Esophagus squamous epithelium (tissue), 5 donors: ENCODE results near the gene RAMACL. TPM values are rescaled to one million over a fixed set of nuclear protein-coding genes. Genes with fewer than 3 reads are reported as not detected.

Experiments
- DNase-seq: peaks from one replicate; lab custom pipeline; 2025; lab: John Stamatoyannopoulos, UW
- H3K27ac ChIP-seq, 4 donors: fragments of 200-600 bp; sonication (generic); one replicate each; pipeline ENCODE4 v1.5.1; 2016 to 2019; ENCODE audit warnings: mild to moderate bottlenecking in 1 of 4
- H3K27me3 ChIP-seq, 4 donors: fragments of 200-600 bp; sonication (generic); 1 replicate in 3 of 4; 2 replicates in 1 of 4; pipeline versions ENCODE4 v1.5.1 to v1.6.0; 2017 to 2021; ENCODE audit warnings: antibody characterized with exemption in 1 of 4
- H3K36me3 ChIP-seq, 3 donors: fragments of 200-600 bp; sonication (generic); one replicate each; pipeline ENCODE4 v1.5.1; 2016 to 2019
- H3K4me1 ChIP-seq, 3 donors: fragments of 200-600 bp; sonication (generic); one replicate each; pipeline ENCODE4 v1.5.1; 2017 to 2019
- H3K4me3 ChIP-seq, 4 donors: fragments of 200-600 bp; sonication (generic); 1 replicate in 3 of 4; 2 replicates in 1 of 4; pipeline ENCODE4 v1.5.1; 2016 to 2019; ENCODE audit warnings: mild to moderate bottlenecking in 2 of 4, moderate library complexity in 1 of 4
- H3K9me3 ChIP-seq, 3 donors: fragments of 200-600 bp; sonication (generic); one replicate each; pipeline ENCODE4 v1.5.1; 2016 to 2019
- POLR2A ChIP-seq, 4 donors: fragments of 450-650 bp; IDR thresholded peaks; one replicate each; pipeline ENCODE4 v1.6.1; 2017; ENCODE audit warnings: antibody characterized with exemption in 4 of 4, mild to moderate bottlenecking in 4 of 4, moderate library complexity in 3 of 4
- WGBS, 2 donors: methylation state at CpG; one replicate each; pipeline ENCODE4 v1.1.5; 2018; 5-methylcytosine and 5-hydroxymethylcytosine counted together
- intact Hi-C: fragments of 100-400 bp; cut with DNase I; formaldehyde crosslinking; loops from one replicate; pipeline ENCODE4 v1.15.0; 2022
- total RNA-seq, 4 donors: library from RNA; depleted of rRNA; stranded (reverse); fragments of >200 nt; gene quantifications; one replicate each; pipeline ENCODE4 v1.1.0, GENCODE V29; 2016
- TF ChIP-seq, protein P1 (sequence below), 6 experiments: fragments of 450-650 bp in 4 of 6; fragments of 200-600 bp in 2 of 6; sonication (generic) in 2 of 6; IDR thresholded peaks; one replicate each; pipeline ENCODE4 v1.5.1; 2016 to 2019; ENCODE audit warnings: antibody characterized with exemption in 6 of 6, mild to moderate bottlenecking in 4 of 6, moderate library complexity in 4 of 6
- donor health status: DM: yes; HTN: yes; CAD: no.

RAMACL gene
- total RNA-seq, 4 donors from 2014 or later = 0.99 to 2.7 (median 1.3) TPM

DNA sequence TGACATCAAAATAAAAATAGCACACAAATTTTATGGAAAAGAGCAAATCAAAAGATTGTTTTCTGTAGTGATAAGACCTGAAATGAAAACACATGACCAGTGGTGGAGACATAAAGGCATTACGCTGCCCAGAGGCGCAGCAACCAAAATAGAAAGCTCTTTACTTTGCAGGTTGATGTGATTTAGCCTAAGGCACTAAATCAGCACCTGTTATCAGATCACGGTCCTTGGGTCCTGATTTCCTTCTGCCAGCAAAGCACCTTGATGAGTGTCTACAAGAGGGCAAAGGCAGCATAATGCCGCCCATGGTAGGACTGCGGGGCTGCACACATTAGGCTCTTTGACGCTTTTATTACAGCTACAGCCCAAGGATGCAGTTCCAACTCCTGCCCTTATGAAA lies 19.3 kb upstream of the RAMACL start:
- WGBS, 2 donors = 94% methylated on average over 4 to 6 of the region's 6 CpGs
- TF ChIP-seq, protein P1, sequence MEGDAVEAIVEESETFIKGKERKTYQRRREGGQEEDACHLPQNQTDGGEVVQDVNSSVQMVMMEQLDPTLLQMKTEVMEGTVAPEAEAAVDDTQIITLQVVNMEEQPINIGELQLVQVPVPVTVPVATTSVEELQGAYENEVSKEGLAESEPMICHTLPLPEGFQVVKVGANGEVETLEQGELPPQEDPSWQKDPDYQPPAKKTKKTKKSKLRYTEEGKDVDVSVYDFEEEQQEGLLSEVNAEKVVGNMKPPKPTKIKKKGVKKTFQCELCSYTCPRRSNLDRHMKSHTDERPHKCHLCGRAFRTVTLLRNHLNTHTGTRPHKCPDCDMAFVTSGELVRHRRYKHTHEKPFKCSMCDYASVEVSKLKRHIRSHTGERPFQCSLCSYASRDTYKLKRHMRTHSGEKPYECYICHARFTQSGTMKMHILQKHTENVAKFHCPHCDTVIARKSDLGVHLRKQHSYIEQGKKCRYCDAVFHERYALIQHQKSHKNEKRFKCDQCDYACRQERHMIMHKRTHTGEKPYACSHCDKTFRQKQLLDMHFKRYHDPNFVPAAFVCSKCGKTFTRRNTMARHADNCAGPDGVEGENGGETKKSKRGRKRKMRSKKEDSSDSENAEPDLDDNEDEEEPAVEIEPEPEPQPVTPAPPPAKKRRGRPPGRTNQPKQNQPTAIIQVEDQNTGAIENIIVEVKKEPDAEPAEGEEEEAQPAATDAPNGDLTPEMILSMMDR (IDR thresholded peaks at IDR 0.05) = no peak
- TF ChIP-seq POLR2A (IDR thresholded peaks at IDR 0.05) = no peak
- intact Hi-C loops = no loop called here

DNA sequence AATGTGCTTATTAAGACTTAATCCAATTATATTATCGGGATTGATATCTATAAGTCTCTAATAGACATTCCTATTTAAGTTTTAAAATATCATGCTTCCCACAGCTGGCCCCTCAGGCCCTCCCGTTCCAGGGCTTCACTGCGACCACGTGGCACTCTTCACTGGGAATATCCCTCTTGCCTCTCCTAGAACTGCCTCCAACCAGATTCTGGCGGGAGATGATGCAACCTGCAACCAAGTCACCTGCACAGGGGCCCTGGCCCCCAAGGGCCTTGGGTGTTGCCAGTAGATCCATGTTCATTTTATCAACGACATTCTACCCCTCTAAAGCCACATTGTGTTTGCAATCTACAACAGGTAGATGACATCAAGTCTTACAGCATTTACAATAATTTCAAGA lies 18.4 kb upstream of the RAMACL start:
- DNase-seq = no peak
- WGBS, 2 donors = 91 to 93% methylated on average over 6 of the region's 6 CpGs
- no peaks in the 10 kb centered on the region for H3K27me3 ChIP-seq
- intact Hi-C loops = no loop called here
- no peaks in the 10 kb centered on the region for H3K9me3 ChIP-seq
- H3K4me1 ChIP-seq = peaks cover 0 to 22% (median 3%) of the 10 kb centered on the region in 3 donors
- no peak overlapping the region for H3K27ac ChIP-seq
- TF ChIP-seq, protein P1 (IDR thresholded peaks at IDR 0.05) = no peak
- no peak for TF ChIP-seq POLR2A (IDR thresholded peaks at IDR 0.05)
- no peaks in the 10 kb centered on the region for H3K36me3 ChIP-seq
- no peak overlapping the region for H3K4me3 ChIP-seq

More for the DNA sequence above, 19.3 kb upstream of the RAMACL start:
- Histone ChIP-seq H3K27me3 (no peaks in the 10 kb centered on the region), H3K36me3 (no peaks in the 10 kb centered on the region), H3K27ac (no peak overlapping the region), H3K4me3 (no peak overlapping the region), H3K4me1 (peaks cover 0 to 15% (median 3%) of the 10 kb centered on the region in 3 donors), H3K9me3 (no peaks in the 10 kb centered on the region)
- no peak for DNase-seq

DNA sequence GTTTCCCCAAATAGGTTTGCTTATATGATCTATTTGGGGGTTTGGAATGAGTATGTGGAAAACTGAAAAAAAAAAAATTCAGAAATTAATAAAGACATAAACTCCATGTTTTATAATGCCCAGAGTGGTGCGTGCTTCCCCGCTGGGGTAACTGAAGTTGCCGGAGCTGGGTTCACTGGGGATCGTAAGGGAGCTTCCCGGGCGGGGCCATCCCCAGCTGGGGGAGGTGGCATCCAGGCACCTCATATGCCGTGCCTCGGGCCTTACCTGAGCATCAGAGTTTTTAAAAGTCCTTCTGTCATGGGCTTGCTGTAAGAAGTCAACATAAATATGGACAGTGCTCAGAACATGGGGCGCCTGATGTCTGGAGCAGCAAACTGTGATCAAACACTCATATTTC lies 17.9 kb upstream of the RAMACL start:
- intact Hi-C loops = no loop called here
- no peak for DNase-seq
- no peak overlapping the region for H3K4me3 ChIP-seq
- no peak overlapping the region for H3K27ac ChIP-seq
- peaks cover 3 to 25% (median 5%) of the 10 kb centered on the region in 3 donors for H3K4me1 ChIP-seq
- no peaks in the 10 kb centered on the region for H3K27me3 ChIP-seq
- no peaks in the 10 kb centered on the region for H3K36me3 ChIP-seq
- no peak for TF ChIP-seq POLR2A (IDR thresholded peaks at IDR 0.05)
- TF ChIP-seq, protein P1 (IDR thresholded peaks at IDR 0.05) = no peak
- WGBS, 2 donors = 95 to 98% methylated on average over 6 to 9 of the region's 9 CpGs
- no peaks in the 10 kb centered on the region for H3K9me3 ChIP-seq

DNA sequence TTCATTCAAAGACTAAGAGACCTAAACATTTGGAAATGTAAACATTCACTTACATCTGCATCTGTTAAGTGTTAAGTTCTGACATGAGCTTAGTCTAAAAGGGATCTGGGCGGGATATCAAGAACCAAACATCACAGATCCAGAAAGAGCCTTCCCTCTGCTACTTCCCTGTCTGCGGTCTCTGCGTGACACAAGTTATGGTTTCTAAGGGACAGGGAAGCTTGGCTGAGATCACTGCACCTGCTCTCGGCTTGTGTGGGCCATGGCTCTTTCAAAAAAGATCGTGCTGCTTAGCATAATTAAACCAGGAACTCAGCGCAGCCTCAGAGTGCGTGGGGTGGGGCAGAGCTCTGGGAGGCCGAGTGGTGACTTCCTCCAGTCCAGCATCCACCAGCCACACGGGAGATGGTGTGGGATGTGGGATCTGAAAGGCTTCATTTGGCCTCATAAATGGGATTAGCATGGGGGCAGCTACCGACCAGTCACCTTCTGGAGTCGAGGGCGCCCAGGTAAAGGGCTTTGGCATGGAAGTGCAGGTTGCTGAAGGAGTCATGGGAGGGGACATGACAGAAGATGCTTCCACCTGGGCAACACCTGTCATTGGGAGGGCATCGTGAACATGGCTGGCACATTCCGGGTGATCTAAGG lies 16.7 kb upstream of the RAMACL start:
- intact Hi-C loops = no loop called here

DNA sequence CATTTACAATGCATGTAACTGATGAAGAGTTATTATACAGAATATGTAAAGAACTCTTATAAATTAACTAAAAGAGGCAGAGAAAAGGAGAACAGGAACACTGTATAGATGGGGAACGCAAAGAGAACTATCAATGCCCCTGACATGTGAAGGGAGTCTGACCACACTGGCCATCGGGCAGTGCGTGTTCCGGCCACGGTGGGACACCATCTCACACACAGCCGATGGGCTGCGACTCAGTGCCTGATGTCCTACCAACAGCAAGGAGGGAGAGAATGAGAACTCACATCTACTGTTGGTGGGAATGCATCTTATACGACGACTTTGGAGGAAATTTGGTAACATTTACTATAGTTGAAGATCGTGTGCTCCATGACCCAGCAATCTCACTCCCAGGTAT lies 15.5 kb upstream of the RAMACL start:
- 93% methylated on average over 10 of the region's 10 CpGs for WGBS, 2 donors
- H3K4me1 ChIP-seq = peaks cover 0 to 37% (median 17%) of the 10 kb centered on the region in 3 donors
- no peaks in the 10 kb centered on the region for H3K27me3 ChIP-seq
- no peak for DNase-seq
- H3K36me3 ChIP-seq = no peaks in the 10 kb centered on the region
- H3K4me3 ChIP-seq = no peak overlapping the region
- H3K27ac ChIP-seq = no peak overlapping the region
- no peaks in the 10 kb centered on the region for H3K9me3 ChIP-seq
- intact Hi-C loops = no loop called here
- no peak for TF ChIP-seq POLR2A (IDR thresholded peaks at IDR 0.05)
- TF ChIP-seq, protein P1 (IDR thresholded peaks at IDR 0.05) = no peak

More for the DNA sequence above, 16.7 kb upstream of the RAMACL start:
- H3K27ac ChIP-seq = no peak overlapping the region
- H3K9me3 ChIP-seq = no peaks in the 10 kb centered on the region
- WGBS, 2 donors = 86 to 91% methylated on average over 12 to 14 of the region's 14 CpGs
- DNase-seq = no peak
- no peak overlapping the region for H3K4me3 ChIP-seq
- TF ChIP-seq POLR2A (IDR thresholded peaks at IDR 0.05) = no peak
- TF ChIP-seq, protein P1 (IDR thresholded peaks at IDR 0.05) = no peak
- H3K27me3 ChIP-seq = no peaks in the 10 kb centered on the region
- H3K4me1 ChIP-seq = peaks cover 3 to 29% (median 13%) of the 10 kb centered on the region in 3 donors
- no peaks in the 10 kb centered on the region for H3K36me3 ChIP-seq
